HUES64 (cell line): ENCODE results near the gene USP34. TPM values are rescaled to one million over a fixed set of nuclear protein-coding genes. Genes with fewer than 3 reads are reported as not detected.
A peak's percentile ranks its signal among the peaks of the same experiment; 100 is the strongest.

ENCODE experiments used
- H3K27ac ChIP-seq: 2 replicates; pipeline ENCODE4 v1.7.0; 2013; ENCODE audit warnings: low read depth, low read length, inconsistent platforms
- H3K27me3 ChIP-seq: 2 replicates; pipeline ENCODE4 v1.6.1; 2013; ENCODE audit warnings: mild to moderate bottlenecking, low read length; ENCODE audit not compliant: insufficient read depth
- H3K36me3 ChIP-seq: 2 replicates; pipeline ENCODE4 v1.6.1; 2013; ENCODE audit warnings: mild to moderate bottlenecking, low read length; ENCODE audit not compliant: insufficient read depth
- H3K4me1 ChIP-seq: 2 replicates; pipeline ENCODE4 v1.6.1; 2013; ENCODE audit warnings: mild to moderate bottlenecking, low read length, moderate library complexity; ENCODE audit not compliant: insufficient read depth
- H3K4me3 ChIP-seq: 2 replicates; pipeline ENCODE4 v1.5.1; 2013; ENCODE audit warnings: mild to moderate bottlenecking, low read length, moderate library complexity
- H3K9ac ChIP-seq: 2 replicates; pipeline ENCODE4 v1.6.1; 2013; ENCODE audit warnings: mild to moderate bottlenecking, low read depth, low read length
- H3K9me3 ChIP-seq: 2 replicates; pipeline ENCODE4 v1.6.1; 2013; ENCODE audit warnings: low read depth, low read length; ENCODE audit not compliant: insufficient read depth
- WGBS: fragments of 150-250, 120-280 bp; methylation state at CpG from one replicate; pipeline ENCODE4 v1.1.7; 2013; ENCODE audit warnings: missing lambda C conversion rate; 5-methylcytosine and 5-hydroxymethylcytosine counted together
- polyA plus RNA-seq, 2 experiments: library from polyadenylated mRNA; stranded (reverse); fragments of 50-300 nt; gene quantifications; one replicate each; pipeline ENCODE4 v1.2.3, GENCODE V29; 2013

USP34 gene
- polyA plus RNA-seq (2013, experiment 1 of 2): 41.6 TPM
- 48.2 TPM for polyA plus RNA-seq (2013, experiment 2 of 2)

- Histone ChIP-seq H3K27ac (peak within 1 kb of the TSS; percentile 99), H3K4me3 (peak within 1 kb of the TSS; percentile 100), H3K9me3 (no peaks in the 10 kb centered on the region), H3K9ac (peak within 1 kb of the TSS; percentile 98), H3K36me3 (peaks cover 19% of the 10 kb centered on the region), H3K4me1 (peaks cover 15% of the 10 kb centered on the region), H3K27me3 (no peaks in the 10 kb centered on the region)
- under 1% methylated on average over 87 of the region's 91 CpGs for WGBS
Observed at GRCh38 chr2:61470965-61471904, at the start of gene USP34. Gene USP34, minus strand, starts transcription at chr2:61471087. Its CDS starts 395 bp downstream, at chr2:61470692.

- 94% methylated on average over 2 of the region's 3 CpGs for WGBS
- H3K4me1 ChIP-seq: peaks cover 13% of the 10 kb centered on the region
- peaks cover 97% of the 10 kb centered on the region for H3K36me3 ChIP-seq
- no peak overlapping the region for H3K9ac ChIP-seq
- no peaks in the 10 kb centered on the region for H3K27me3 ChIP-seq
- no peak overlapping the region for H3K27ac ChIP-seq
- H3K4me3 ChIP-seq: no peak overlapping the region
- H3K9me3 ChIP-seq: no peaks in the 10 kb centered on the region
Observed at GRCh38 chr2:61520261-61520660, 49.4 kb upstream of the USP34 start.

GRCh38 chr2:61512768-61513398 is 42.0 kb upstream of the USP34 start:
- Histone ChIP-seq H3K9ac (no peak overlapping the region), H3K9me3 (no peaks in the 10 kb centered on the region), H3K36me3 (peaks cover 99% of the 10 kb centered on the region), H3K27ac (no peak overlapping the region), H3K27me3 (no peaks in the 10 kb centered on the region), H3K4me3 (no peak overlapping the region), H3K4me1 (peaks cover 5% of the 10 kb centered on the region; the same call in 1 of the 2 replicates)
- WGBS: 95% methylated on average over 11 of the region's 12 CpGs

- Histone ChIP-seq H3K4me1 (peaks cover 5% of the 10 kb centered on the region; the same call in 1 of the 2 replicates), H3K27me3 (no peaks in the 10 kb centered on the region), H3K9ac (no peak overlapping the region), H3K27ac (no peak overlapping the region), H3K9me3 (no peaks in the 10 kb centered on the region), H3K36me3 (peaks cover 87% of the 10 kb centered on the region), H3K4me3 (no peak overlapping the region)
- WGBS: 92% methylated on average over 18 of the region's 19 CpGs
Observed at GRCh38 chr2:61510674-61511671, 40.1 kb upstream of the USP34 start.

GRCh38 chr2:61504949-61505348 is 34.1 kb upstream of the USP34 start:
- H3K9me3 ChIP-seq: no peaks in the 10 kb centered on the region
- no peaks in the 10 kb centered on the region for H3K4me1 ChIP-seq
- 95% methylated on average over 2 of the region's 2 CpGs for WGBS
- H3K9ac ChIP-seq: no peak overlapping the region
- H3K36me3 ChIP-seq: peaks cover 80% of the 10 kb centered on the region
- no peak overlapping the region for H3K27ac ChIP-seq
- H3K4me3 ChIP-seq: no peak overlapping the region
- H3K27me3 ChIP-seq: no peaks in the 10 kb centered on the region

GRCh38 chr2:61499060-61499459 is 28.2 kb upstream of the USP34 start:
- H3K4me3 ChIP-seq: no peak overlapping the region
- no peaks in the 10 kb centered on the region for H3K27me3 ChIP-seq
- no peaks in the 10 kb centered on the region for H3K4me1 ChIP-seq
- H3K27ac ChIP-seq: no peak overlapping the region
- H3K9ac ChIP-seq: no peak overlapping the region
- no peaks in the 10 kb centered on the region for H3K9me3 ChIP-seq
- peaks cover 93% of the 10 kb centered on the region for H3K36me3 ChIP-seq
- 100% methylated on average over 2 of the region's 2 CpGs for WGBS

GRCh38 chr2:61493523-61493942 is 22.6 kb upstream of the USP34 start:
- Histone ChIP-seq H3K4me1 (no peaks in the 10 kb centered on the region), H3K9ac (no peak overlapping the region)

GRCh38 chr2:61492476-61492875 is 21.6 kb upstream of the USP34 start:
- WGBS: 97% methylated on average over 2 of the region's 2 CpGs
- Histone ChIP-seq H3K9me3 (no peaks in the 10 kb centered on the region), H3K36me3 (peaks cover 97% of the 10 kb centered on the region), H3K27me3 (no peaks in the 10 kb centered on the region), H3K4me1 (no peaks in the 10 kb centered on the region), H3K9ac (no peak overlapping the region), H3K4me3 (no peak overlapping the region), H3K27ac (no peak overlapping the region)

More at GRCh38 chr2:61493523-61493942, 22.6 kb upstream of the USP34 start:
- 100% methylated on average over 2 of the region's 2 CpGs for WGBS
- H3K4me3 ChIP-seq: no peak overlapping the region
- no peaks in the 10 kb centered on the region for H3K27me3 ChIP-seq
- no peak overlapping the region for H3K27ac ChIP-seq
- peaks cover 97% of the 10 kb centered on the region for H3K36me3 ChIP-seq
- H3K9me3 ChIP-seq: no peaks in the 10 kb centered on the region

- peaks cover 96% of the 10 kb centered on the region for H3K36me3 ChIP-seq
- 97% methylated on average over 3 of the region's 5 CpGs for WGBS
- no peak overlapping the region for H3K27ac ChIP-seq
- no peaks in the 10 kb centered on the region for H3K4me1 ChIP-seq
- no peaks in the 10 kb centered on the region for H3K27me3 ChIP-seq
- no peaks in the 10 kb centered on the region for H3K9me3 ChIP-seq
- H3K9ac ChIP-seq: no peak overlapping the region
- H3K4me3 ChIP-seq: no peak overlapping the region
Observed at GRCh38 chr2:61485281-61485680, 14.4 kb upstream of the USP34 start.

- Histone ChIP-seq H3K27me3 (no peaks in the 10 kb centered on the region), H3K4me1 (no peaks in the 10 kb centered on the region), H3K9me3 (no peaks in the 10 kb centered on the region), H3K27ac (peak overlapping the region; percentile 16; the same call in 1 of the 2 replicates), H3K9ac (no peak overlapping the region), H3K36me3 (peaks cover 61% of the 10 kb centered on the region), H3K4me3 (no peak overlapping the region)
- WGBS: 87% methylated on average over 5 of the region's 6 CpGs
Observed at GRCh38 chr2:61478086-61478485, 7.2 kb upstream of the USP34 start.
